WTC11 (cell line): Measurements from ENCODE around the gene HEATR5A. TPM values are rescaled to one million over a fixed set of nuclear protein-coding genes. Genes with fewer than 3 reads are reported as not detected.
A peak's percentile ranks its signal among the peaks of the same experiment; 100 is the strongest.

Experiments
- ATAC-seq: fragments of 200-7000 bp; cut with Tn5 transposase; 2 replicates; pipeline ENCODE4 v1.10.0; 2021; ENCODE audit warnings: mild to moderate bottlenecking, moderate library complexity
- CTCF ChIA-PET: fragments of 300-600 bp; sonication (Branson Sonifier 250); formaldehyde crosslinking; loops from one replicate; lab custom pipeline; 2021; ENCODE audit warnings: antibody characterized with exemption; lab: Charles Lee
- POLR2A ChIA-PET: fragments of 350-600 bp; sonication (Branson Sonifier 250); formaldehyde crosslinking; loops from one replicate; lab custom pipeline; 2021; ENCODE audit warnings: antibody characterized with exemption; lab: Charles Lee
- DNase-seq: peaks from one replicate; pipeline ENCODE4 v3.0.0; 2021; ENCODE audit warnings: low spot score
- H3K27ac Mint-ChIP-seq: 2 replicates; pipeline ENCODE4 v1.8.0; 2021; ENCODE audit warnings: mixed read lengths
- H3K27me3 Mint-ChIP-seq: 2 replicates; pipeline ENCODE4 v1.8.0; 2021; ENCODE audit warnings: low read depth, mild to moderate bottlenecking, moderate library complexity, mixed read lengths
- H3K36me3 Mint-ChIP-seq: 2 replicates; pipeline ENCODE4 v1.8.0; 2021; ENCODE audit warnings: mixed read lengths
- H3K4me1 Mint-ChIP-seq: 2 replicates; pipeline ENCODE4 v1.8.0; 2022; ENCODE audit warnings: mixed read lengths
- H3K4me3 Mint-ChIP-seq: 2 replicates; pipeline ENCODE4 v1.8.0; 2021; ENCODE audit warnings: mild to moderate bottlenecking, moderate library complexity, mixed read lengths
- H3K9me3 Mint-ChIP-seq: 2 replicates; pipeline ENCODE4 v1.8.0; 2021; ENCODE audit warnings: mixed read lengths
- ATF1 ChIP-seq: sonication (generic); formaldehyde crosslinking; IDR thresholded peaks from 2 replicates; pipeline ENCODE4 v1.8.1; 2023; ENCODE audit warnings: mild to moderate bottlenecking, moderate library complexity, missing genetic modification reagents
- ATF3 ChIP-seq: sonication (generic); formaldehyde crosslinking; conservative IDR thresholded peaks from 2 replicates; pipeline ENCODE4 v1.8.1; 2022; ENCODE audit warnings: mild to moderate bottlenecking, missing genetic modification reagents
- CDX4 ChIP-seq: fragments of 250-450 bp; sonication (Bioruptor Pico); IDR thresholded peaks from 2 replicates; pipeline ENCODE4 v1.9.0; 2021; ENCODE audit warnings: moderate library complexity, mild to moderate bottlenecking, inconsistent platforms, borderline replicate concordance
- CREB1 ChIP-seq: sonication (generic); formaldehyde crosslinking; IDR thresholded peaks from 2 replicates; pipeline ENCODE4 v1.8.0; 2023; ENCODE audit warnings: mild to moderate bottlenecking, missing genetic modification reagents
- ELF4 ChIP-seq: sonication (generic); formaldehyde crosslinking; IDR thresholded peaks from 2 replicates; pipeline ENCODE4 v1.8.1; 2022; ENCODE audit warnings: low read depth, mild to moderate bottlenecking, moderate library complexity, missing genetic modification reagents
- FOXK1 ChIP-seq: sonication (generic); formaldehyde crosslinking; IDR thresholded peaks from 2 replicates; pipeline ENCODE4 v1.8.0; 2022; ENCODE audit warnings: mild to moderate bottlenecking, moderate library complexity, missing genetic modification reagents
- FOXP1 ChIP-seq: sonication (generic); formaldehyde crosslinking; IDR thresholded peaks from 2 replicates; pipeline ENCODE4 v1.8.0; 2022; ENCODE audit warnings: missing genetic modification reagents, mild to moderate bottlenecking, moderate library complexity, borderline replicate concordance
- GABPB1 ChIP-seq: sonication (generic); formaldehyde crosslinking; IDR thresholded peaks from 2 replicates; pipeline ENCODE4 v1.8.1; 2023; ENCODE audit warnings: mild to moderate bottlenecking, missing genetic modification reagents
- GRHL2 ChIP-seq: fragments of 250-450 bp; sonication (Bioruptor Pico); IDR thresholded peaks from 2 replicates; pipeline ENCODE4 v1.8.0; 2022; ENCODE audit warnings: mild to moderate bottlenecking, moderate library complexity; ENCODE audit not compliant: insufficient replicate concordance, severe bottlenecking
- JAZF1 ChIP-seq: fragments of 250-450 bp; sonication (Bioruptor Pico); IDR thresholded peaks from 2 replicates; pipeline ENCODE4 v1.9.0; 2021; ENCODE audit warnings: moderate library complexity, mild to moderate bottlenecking, inconsistent platforms
- JUN ChIP-seq: sonication (generic); formaldehyde crosslinking; IDR thresholded peaks from 2 replicates; pipeline ENCODE4 v1.8.0; 2023; ENCODE audit warnings: mild to moderate bottlenecking, missing genetic modification reagents
- MXD4 ChIP-seq: fragments of 250-450 bp; sonication (Bioruptor Pico); IDR thresholded peaks from 2 replicates; pipeline ENCODE4 v1.8.0; 2021; ENCODE audit warnings: mild to moderate bottlenecking, moderate library complexity, borderline replicate concordance
- MYBL2 ChIP-seq: sonication (generic); formaldehyde crosslinking; IDR thresholded peaks from 2 replicates; pipeline ENCODE4 v1.8.1; 2023; ENCODE audit warnings: mild to moderate bottlenecking, moderate library complexity, missing genetic modification reagents
- NR2C2 ChIP-seq: sonication (generic); formaldehyde crosslinking; IDR thresholded peaks from 2 replicates; pipeline ENCODE4 v1.8.0; 2022; ENCODE audit warnings: mild to moderate bottlenecking, missing genetic modification reagents
- NR3C1 ChIP-seq: sonication (generic); formaldehyde crosslinking; conservative IDR thresholded peaks from 2 replicates; pipeline ENCODE4 v1.8.1; 2023; ENCODE audit warnings: low read depth, mild to moderate bottlenecking, missing genetic modification reagents
- OVOL2 ChIP-seq: fragments of 250-450 bp; sonication (Bioruptor Pico); IDR thresholded peaks from 2 replicates; pipeline ENCODE4 v1.9.0; 2021; ENCODE audit warnings: mild to moderate bottlenecking, borderline replicate concordance
- RORB ChIP-seq: fragments of 250-450 bp; sonication (Bioruptor Pico); IDR thresholded peaks from 2 replicates; pipeline ENCODE4 v1.9.0; 2021; ENCODE audit warnings: mild to moderate bottlenecking
- SMAD3 ChIP-seq: sonication (generic); formaldehyde crosslinking; IDR thresholded peaks from 2 replicates; pipeline ENCODE4 v1.8.0; 2022; ENCODE audit warnings: missing genetic modification reagents, mild to moderate bottlenecking, borderline replicate concordance
- SMAD4 ChIP-seq: sonication (generic); formaldehyde crosslinking; IDR thresholded peaks from 2 replicates; pipeline ENCODE4 v1.8.0; 2022; ENCODE audit warnings: mild to moderate bottlenecking, missing genetic modification reagents
- STAT6 ChIP-seq: sonication (generic); formaldehyde crosslinking; conservative IDR thresholded peaks from 2 replicates; pipeline ENCODE4 v1.8.1; 2023; ENCODE audit warnings: mild to moderate bottlenecking, low read depth, missing genetic modification reagents, moderate library complexity
- TCF7 ChIP-seq: sonication (generic); formaldehyde crosslinking; IDR thresholded peaks from 2 replicates; pipeline ENCODE4 v1.8.0; 2022; ENCODE audit warnings: mild to moderate bottlenecking, low read depth, missing genetic modification reagents, moderate library complexity
- ZNF219 ChIP-seq: sonication (generic); formaldehyde crosslinking; IDR thresholded peaks from 2 replicates; pipeline ENCODE4 v1.8.0; 2023; ENCODE audit warnings: missing genetic modification reagents, mild to moderate bottlenecking, borderline replicate concordance
- ZNF317 ChIP-seq: sonication (generic); formaldehyde crosslinking; IDR thresholded peaks from 2 replicates; pipeline ENCODE4 v1.8.1; 2023; ENCODE audit warnings: low read depth, mild to moderate bottlenecking, moderate library complexity, missing genetic modification reagents, borderline replicate concordance
- ZNF396 ChIP-seq: fragments of 250-450 bp; sonication (Bioruptor Pico); IDR thresholded peaks from 2 replicates; pipeline ENCODE4 v1.8.0; 2021; ENCODE audit warnings: mild to moderate bottlenecking, moderate library complexity, borderline replicate concordance
- ZNF416 ChIP-seq: fragments of 250-450 bp; sonication (Bioruptor Pico); IDR thresholded peaks from 2 replicates; pipeline ENCODE4 v1.9.0; 2021; ENCODE audit warnings: mild to moderate bottlenecking, inconsistent platforms
- ZNF423 ChIP-seq: fragments of 250-450 bp; sonication (Bioruptor Pico); IDR thresholded peaks from 2 replicates; pipeline ENCODE4 v2.1.2; 2022; ENCODE audit warnings: mild to moderate bottlenecking, moderate library complexity
- ZNF671 ChIP-seq: fragments of 250-450 bp; sonication (Bioruptor Pico); IDR thresholded peaks from 2 replicates; pipeline ENCODE4 v1.8.0; 2021; ENCODE audit warnings: mild to moderate bottlenecking
- ZSCAN18 ChIP-seq: fragments of 250-450 bp; sonication (Bioruptor Pico); IDR thresholded peaks from 2 replicates; pipeline ENCODE4 v2.1.2; 2022; ENCODE audit warnings: mild to moderate bottlenecking, moderate library complexity
- total RNA-seq: library from RNA; stranded (reverse); gene quantifications from 3 replicates; pipeline ENCODE4 v1.2.3, GENCODE V29; 2021

Gene HEATR5A
- total RNA-seq, 1 experiment from 2014 or later, result 36.2 TPM

GRCh38 chr14:31457665-31458659 is 37.6 kb upstream of the HEATR5A start:
- peak overlapping the region; percentile 93 for H3K4me3 Mint-ChIP-seq
- 0 out of 2 replicates have a peak, but pooled peaks cover 2% of the 10 kb centered on the region for H3K36me3 Mint-ChIP-seq
- no peaks in the 10 kb centered on the region for H3K27me3 Mint-ChIP-seq
- H3K4me1 Mint-ChIP-seq, result peaks cover 21% of the 10 kb centered on the region
- H3K9me3 Mint-ChIP-seq, result no peaks in the 10 kb centered on the region
- no peak for ATAC-seq
- CTCF ChIA-PET, result interaction anchor here (0.9 to 1.5 kb wide), 4 partner anchors 31 to 1056 kb away, joined by 3 to 6 read pairs (median 3); partner anchors contain the start of gene HECTD1
- TF ChIP-seq NR3C1 (CRISPR knock-in tag) (no peak), GABPB1 (CRISPR knock-in tag) (peak; percentile 83)
- TF ChIP-seq, all 79 proteins: peak for 1
- no peak for DNase-seq
- POLR2A ChIA-PET, result interaction anchor here (0.6 to 1.5 kb wide), 3 partner anchors 38 to 619 kb away, joined by 4 to 15 read pairs (median 4); partner anchors contain the start of genes ARHGAP5 and HEATR5A
- no peak overlapping the region; the same call in 1 of the 2 replicates for H3K27ac Mint-ChIP-seq

- H3K4me1 Mint-ChIP-seq, result peaks cover 21% of the 10 kb centered on the region
- peak within 1 kb of the TSS; percentile 93 for H3K4me3 Mint-ChIP-seq
- peak; percentile 93 for DNase-seq
- ChIA-PET POLR2A (interaction anchor here (0.6 to 1.5 kb wide), 3 partner anchors 37 to 620 kb away, joined by 4 to 15 read pairs (median 4); partner anchors contain the start of genes ARHGAP5 and HEATR5A), CTCF (interaction anchor here (0.9 to 1.5 kb wide), 4 partner anchors 30 to 250 kb away, joined by 3 to 6 read pairs (median 3); partner anchors contain the start of genes HEATR5A and HECTD1)
- no peaks in the 10 kb centered on the region for H3K9me3 Mint-ChIP-seq
- peak; percentile 99 for ATAC-seq
- 0 out of 2 replicates have a peak, but pooled peaks cover 7% of the 10 kb centered on the region for H3K36me3 Mint-ChIP-seq
- no peaks in the 10 kb centered on the region for H3K27me3 Mint-ChIP-seq
- H3K27ac Mint-ChIP-seq, result peak within 1 kb of the TSS; percentile 96
- TF ChIP-seq FOXP1 (CRISPR knock-in tag) (peak; percentile 92), NR2C2 (CRISPR knock-in tag) (no peak), ELF4 (0 out of 2 replicates have a peak, but pooled peaks have one; percentile 42), ZNF416 (CRISPR knock-in tag) (no peak), JAZF1 (CRISPR knock-in tag) (no peak), GRHL2 (no peak), MYBL2 (peak; percentile 75; the same call in 1 of the 2 replicates), JUN (CRISPR knock-in tag) (no peak), ZNF219 (CRISPR knock-in tag) (no peak), FOXK1 (CRISPR knock-in tag) (peak; percentile 85), CREB1 (peak; percentile 61; the same call in 1 of the 2 replicates), ZSCAN18 (no peak), SMAD4 (CRISPR knock-in tag) (no peak), ZNF671 (CRISPR knock-in tag) (no peak), TCF7 (CRISPR knock-in tag) (no peak), ZNF423 (CRISPR knock-in tag) (no peak), ZNF317 (CRISPR knock-in tag) (no peak), MXD4 (CRISPR knock-in tag) (no peak), CDX4 (CRISPR knock-in tag) (no peak), OVOL2 (CRISPR knock-in tag) (no peak), RORB (CRISPR knock-in tag) (no peak), ZNF396 (CRISPR knock-in tag) (no peak), ATF1 (no peak), STAT6 (CRISPR knock-in tag) (no peak), SMAD3 (CRISPR knock-in tag) (peak; percentile 72; the same call in 1 of the 2 replicates), ATF3 (no peak)
These were observed 36.7 kb upstream of the HEATR5A start, which contains the start of gene DTD2 for GRCh38 chr14:31456841-31457664. Gene DTD2, minus strand, starts transcription at chr14:31457506. Its CDS starts 113 bp downstream, at chr14:31457393.
